ENCODE measurements around the gene RBMS1.

Gene RBMS1

DNA sequence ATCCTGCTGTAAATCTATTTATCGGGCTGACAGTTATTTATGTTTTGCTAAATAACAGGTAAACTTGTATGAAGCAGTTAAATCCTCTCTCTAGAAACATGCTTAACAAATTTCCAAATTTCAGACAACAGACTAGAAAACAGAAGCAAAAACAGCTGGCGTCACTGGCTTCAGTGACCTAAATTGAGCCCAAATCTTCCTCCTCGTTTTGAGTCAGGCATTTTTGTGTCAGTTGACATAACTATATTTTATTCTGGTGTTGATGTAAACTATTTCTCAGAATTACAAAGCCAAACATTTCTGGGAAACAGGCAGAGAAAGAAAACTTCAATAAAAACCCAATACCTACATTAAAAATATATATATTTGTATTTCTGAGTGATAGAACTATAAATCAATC lies 21.7 kb downstream of the RBMS1 start:
- Mint-ChIP-seq H3K9me3 (no peaks in the 10 kb centered on the region), H3K27me3 (peaks cover 11% of the 10 kb centered on the region), H3K36me3 (no peaks in the 10 kb centered on the region), H3K4me1 (no peaks in the 10 kb centered on the region), H3K27ac (no peak overlapping the region), H3K4me3 (no peak overlapping the region)
- no peak for DNase-seq (ENCODE audit: low spot score in 2 of 2)
- no peak for ATAC-seq (ENCODE audit: low read depth)

DNA sequence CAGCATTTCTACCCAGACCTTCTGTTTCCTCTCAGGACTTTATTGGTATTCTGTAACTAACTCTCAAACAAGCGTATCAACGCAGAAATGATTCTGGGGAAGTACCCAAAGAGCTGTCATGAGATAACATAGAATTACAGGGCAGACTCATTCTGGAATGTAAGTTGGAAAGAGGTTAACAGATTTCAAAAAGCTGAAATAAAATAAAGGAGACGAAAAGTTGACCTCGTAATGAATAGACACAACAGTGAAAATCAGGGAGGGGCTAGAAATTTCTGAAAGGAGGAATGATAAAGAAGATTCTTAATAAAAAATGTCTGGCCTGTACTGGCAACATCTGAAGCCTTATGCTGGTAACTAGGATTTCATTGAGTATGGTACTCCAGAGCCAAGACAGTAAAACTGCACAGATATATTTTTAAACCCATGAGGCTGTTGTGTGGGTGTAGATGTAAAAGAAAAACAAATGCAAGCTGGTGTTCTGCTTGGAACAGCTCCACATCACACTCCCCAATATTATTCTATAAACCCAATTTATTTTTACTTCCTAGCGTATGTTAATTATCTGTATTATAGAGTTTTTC lies 23.9 kb downstream of the RBMS1 start:
- Mint-ChIP-seq H3K4me3 (no peak overlapping the region), H3K36me3 (no peaks in the 10 kb centered on the region), H3K27me3 (peaks cover 14% of the 10 kb centered on the region), H3K9me3 (no peaks in the 10 kb centered on the region), H3K27ac (no peak overlapping the region), H3K4me1 (no peaks in the 10 kb centered on the region)
- ATAC-seq (ENCODE audit: low read depth) (no peak), DNase-seq (ENCODE audit: low spot score in 2 of 2) (no peak)

DNA sequence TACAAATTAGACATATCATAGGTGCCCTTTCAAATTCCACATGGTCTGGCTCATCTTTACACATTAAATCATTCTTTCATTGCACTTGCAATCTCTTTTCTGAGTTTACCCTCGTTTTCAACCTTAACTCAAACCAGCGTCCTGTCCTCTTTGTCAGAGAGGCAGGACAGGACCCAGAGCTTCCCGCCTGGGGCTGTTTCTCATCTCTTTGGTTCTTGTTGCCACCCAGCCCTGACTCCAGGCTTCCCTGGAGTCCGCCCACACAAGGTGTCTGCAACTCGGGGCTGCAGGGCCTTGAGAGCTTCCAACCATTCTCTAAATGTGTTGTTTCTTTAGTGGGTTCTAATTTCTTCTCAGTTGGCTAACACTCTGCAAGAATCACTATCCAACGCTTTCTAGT lies 24.4 kb downstream of the RBMS1 start:
- Mint-ChIP-seq H3K4me1 (no peaks in the 10 kb centered on the region), H3K27me3 (peaks cover 14% of the 10 kb centered on the region), H3K4me3 (no peak overlapping the region), H3K36me3 (no peaks in the 10 kb centered on the region), H3K27ac (no peak overlapping the region), H3K9me3 (no peaks in the 10 kb centered on the region)
- ATAC-seq (ENCODE audit: low read depth): no peak
- no peak for DNase-seq (ENCODE audit: low spot score in 2 of 2)

DNA sequence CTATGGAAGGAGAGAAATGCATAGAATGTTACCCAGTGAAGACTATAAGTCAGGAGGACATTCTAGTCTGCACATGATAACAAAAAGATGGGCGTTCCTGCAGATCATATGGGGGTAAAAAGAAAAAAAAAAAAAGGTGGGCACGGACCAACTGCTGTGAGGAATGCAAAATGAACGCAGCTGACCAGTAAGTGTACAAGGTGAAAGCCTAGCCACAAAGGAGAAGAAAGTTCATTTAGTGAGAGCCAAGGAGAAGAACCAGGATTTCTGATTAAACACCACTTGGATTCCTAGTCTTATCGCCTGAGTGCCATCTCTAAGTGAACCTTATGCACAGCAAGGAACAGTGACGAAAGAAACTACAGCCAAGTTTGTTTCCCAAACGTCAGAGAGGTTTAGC lies 26.5 kb downstream of the RBMS1 start:
- H3K36me3 Mint-ChIP-seq: no peaks in the 10 kb centered on the region
- no peaks in the 10 kb centered on the region for H3K9me3 Mint-ChIP-seq
- ATAC-seq (ENCODE audit: low read depth): no peak
- no peak for DNase-seq (ENCODE audit: low spot score in 2 of 2)
- H3K27ac Mint-ChIP-seq: no peak overlapping the region
- H3K27me3 Mint-ChIP-seq: peaks cover 22% of the 10 kb centered on the region
- no peaks in the 10 kb centered on the region for H3K4me1 Mint-ChIP-seq
- no peak overlapping the region for H3K4me3 Mint-ChIP-seq

DNA sequence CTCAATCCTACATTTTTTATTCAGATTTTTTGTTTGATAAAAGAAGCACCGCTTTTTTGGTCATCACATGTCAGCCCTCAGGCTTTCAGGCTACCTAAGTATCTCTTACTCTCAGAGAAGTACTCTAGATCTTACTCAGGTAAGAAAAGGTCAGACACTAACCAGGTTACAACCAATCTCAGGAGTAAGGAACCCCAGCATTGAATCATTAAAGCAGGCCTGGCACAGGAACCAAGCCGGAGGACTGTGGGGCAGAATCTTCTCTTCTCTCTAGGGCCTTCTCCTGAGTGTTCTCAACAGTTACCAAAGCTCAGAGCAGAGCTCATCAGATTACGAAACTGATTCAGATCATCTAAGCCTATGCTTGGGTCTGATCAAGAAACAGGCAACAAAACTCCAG lies 28.2 kb downstream of the RBMS1 start:
- H3K27ac Mint-ChIP-seq: no peak overlapping the region
- no peaks in the 10 kb centered on the region for H3K9me3 Mint-ChIP-seq
- H3K4me3 Mint-ChIP-seq: no peak overlapping the region

DNA sequence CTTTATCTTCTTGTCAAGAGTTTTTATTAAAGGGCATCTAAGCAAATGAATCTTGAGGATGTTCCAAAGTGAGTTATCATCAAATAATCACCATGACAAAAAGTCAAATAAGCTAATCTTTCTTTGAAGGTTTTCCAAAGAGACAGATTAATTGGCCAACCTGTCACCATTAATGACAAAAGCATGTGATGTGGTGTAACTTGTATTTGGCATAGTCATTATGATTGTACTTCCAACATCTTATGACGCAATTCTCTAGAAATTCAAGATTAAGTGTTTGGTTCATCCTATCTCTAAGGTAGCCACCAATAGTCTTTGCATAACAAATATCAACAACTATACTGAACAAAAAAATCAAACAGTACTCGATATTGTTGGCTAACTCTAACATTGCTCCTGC lies 28.6 kb downstream of the RBMS1 start:
- Mint-ChIP-seq H3K27me3 (peaks cover 22% of the 10 kb centered on the region), H3K4me1 (no peaks in the 10 kb centered on the region), H3K27ac (no peak overlapping the region), H3K4me3 (no peak overlapping the region), H3K36me3 (no peaks in the 10 kb centered on the region), H3K9me3 (no peaks in the 10 kb centered on the region)
- ATAC-seq (ENCODE audit: low read depth) (no peak), DNase-seq (ENCODE audit: low spot score in 2 of 2) (no peak)

More for the DNA sequence above, 28.2 kb downstream of the RBMS1 start:
- no peaks in the 10 kb centered on the region for H3K36me3 Mint-ChIP-seq
- no peaks in the 10 kb centered on the region for H3K4me1 Mint-ChIP-seq
- no peak for ATAC-seq (ENCODE audit: low read depth)
- peaks cover 22% of the 10 kb centered on the region for H3K27me3 Mint-ChIP-seq
- no peak for DNase-seq (ENCODE audit: low spot score in 2 of 2)

DNA sequence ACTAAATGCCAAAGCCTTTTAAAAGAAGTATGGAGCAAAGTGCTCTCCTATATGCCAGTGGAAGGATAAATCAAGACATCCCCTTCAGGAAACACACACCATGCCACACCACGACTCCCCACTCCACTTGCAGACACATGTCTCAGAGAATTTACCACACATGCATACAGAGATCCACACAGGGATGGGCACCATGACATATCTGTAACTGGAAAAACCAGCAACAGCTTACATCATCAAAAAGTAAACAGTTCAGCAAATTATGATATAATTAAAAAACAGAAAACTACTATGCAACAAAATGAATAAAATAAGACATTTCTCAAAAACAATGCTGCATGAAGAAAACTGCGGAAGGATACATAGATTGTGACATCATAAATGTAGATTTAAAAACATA lies 29.6 kb downstream of the RBMS1 start:
- peaks cover 19% of the 10 kb centered on the region for H3K27me3 Mint-ChIP-seq
- H3K36me3 Mint-ChIP-seq: no peaks in the 10 kb centered on the region
- no peak overlapping the region for H3K27ac Mint-ChIP-seq
- no peak overlapping the region for H3K4me3 Mint-ChIP-seq
- no peak for ATAC-seq (ENCODE audit: low read depth)
- DNase-seq (ENCODE audit: low spot score in 2 of 2): no peak
- H3K9me3 Mint-ChIP-seq: no peaks in the 10 kb centered on the region
- H3K4me1 Mint-ChIP-seq: no peaks in the 10 kb centered on the region

DNA sequence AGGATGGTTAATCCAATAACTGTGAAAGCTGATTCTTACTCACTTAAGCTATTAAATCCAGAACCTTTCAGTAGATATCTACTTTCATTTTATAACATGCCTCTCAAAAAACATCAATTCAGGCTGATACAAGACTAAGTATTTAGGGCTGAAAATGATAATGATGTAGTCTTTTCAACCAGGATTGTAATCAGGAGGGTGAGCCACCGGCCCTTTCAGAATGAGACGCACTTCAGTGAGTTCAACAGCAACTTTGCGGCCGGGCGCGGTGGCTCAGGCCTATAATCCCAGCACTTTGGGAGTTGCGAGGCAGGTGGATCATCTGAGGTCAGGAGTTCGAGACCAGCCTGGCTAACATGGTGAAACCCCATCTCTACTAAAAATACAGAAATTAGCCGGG lies 30.4 kb downstream of the RBMS1 start:
- no peak for ATAC-seq (ENCODE audit: low read depth)
- DNase-seq (ENCODE audit: low spot score in 2 of 2): no peak
- Mint-ChIP-seq H3K27ac (no peak overlapping the region), H3K27me3 (peaks cover 19% of the 10 kb centered on the region), H3K9me3 (no peaks in the 10 kb centered on the region), H3K36me3 (no peaks in the 10 kb centered on the region), H3K4me3 (no peak overlapping the region), H3K4me1 (no peaks in the 10 kb centered on the region)

DNA sequence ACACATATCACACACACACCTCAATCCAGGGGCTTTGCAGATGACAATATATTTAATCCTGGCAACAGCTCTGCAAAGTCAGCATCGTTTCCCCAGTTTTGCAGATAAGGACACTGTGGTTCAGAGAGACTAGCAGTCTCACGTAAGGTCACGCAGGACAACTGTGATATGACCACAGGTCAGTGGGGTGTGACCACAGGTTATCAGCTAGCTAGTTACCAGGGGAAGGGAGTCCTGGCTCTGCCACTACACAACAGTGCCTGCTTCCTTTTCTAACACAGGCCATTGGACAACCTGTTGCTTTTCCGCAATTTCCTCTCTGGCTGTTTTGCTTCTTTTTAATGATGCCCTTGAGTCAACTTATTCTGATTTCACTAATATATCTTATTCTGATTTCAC lies 33.3 kb downstream of the RBMS1 start:
- no peak for DNase-seq (ENCODE audit: low spot score in 2 of 2)
- Mint-ChIP-seq H3K4me1 (no peaks in the 10 kb centered on the region), H3K4me3 (no peak overlapping the region), H3K9me3 (no peaks in the 10 kb centered on the region), H3K36me3 (no peaks in the 10 kb centered on the region), H3K27me3 (peaks cover 12% of the 10 kb centered on the region), H3K27ac (no peak overlapping the region)
- no peak for ATAC-seq (ENCODE audit: low read depth)

DNA sequence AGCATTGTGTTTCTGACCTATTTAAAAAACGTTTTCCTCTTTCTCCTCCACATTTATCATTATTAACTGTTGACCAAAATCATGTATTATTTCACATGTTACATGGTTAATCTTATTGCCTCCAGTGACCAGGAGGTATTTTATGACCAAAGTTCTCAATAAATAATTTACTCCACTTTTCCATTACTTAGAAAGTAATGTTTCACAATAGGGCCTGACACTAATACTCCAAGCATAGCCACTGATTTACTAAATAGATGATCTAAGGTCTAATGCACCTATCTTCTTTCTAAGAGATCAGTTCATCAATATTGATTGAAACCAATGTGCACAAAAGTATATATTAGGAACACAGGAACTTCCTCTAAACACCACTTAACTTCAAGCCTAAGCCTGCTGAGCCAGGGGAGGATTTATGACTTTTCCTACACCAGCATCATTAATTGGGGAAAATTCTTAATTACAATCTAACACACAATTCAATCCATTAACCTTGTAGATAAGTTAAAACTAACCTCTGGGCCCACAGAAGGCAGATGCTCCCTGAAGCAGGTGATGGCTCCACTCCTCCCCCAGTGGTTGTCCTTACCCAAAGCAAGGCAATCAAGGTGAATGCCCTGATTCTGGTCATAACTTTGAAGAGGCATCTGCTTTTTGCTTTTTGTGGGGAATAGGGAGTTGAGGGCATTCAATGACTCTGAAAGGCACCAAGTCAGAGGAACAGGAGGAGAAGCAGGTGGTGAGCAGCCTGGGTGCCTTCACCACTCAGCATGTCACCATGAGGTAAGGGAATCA lies 33.9 kb downstream of the RBMS1 start:
- Mint-ChIP-seq H3K9me3 (no peaks in the 10 kb centered on the region), H3K4me1 (no peaks in the 10 kb centered on the region), H3K4me3 (no peak overlapping the region), H3K27ac (no peak overlapping the region), H3K36me3 (no peaks in the 10 kb centered on the region), H3K27me3 (peaks cover 12% of the 10 kb centered on the region)
- ATAC-seq (ENCODE audit: low read depth) (no peak), DNase-seq (ENCODE audit: low spot score in 2 of 2) (no peak)

DNA sequence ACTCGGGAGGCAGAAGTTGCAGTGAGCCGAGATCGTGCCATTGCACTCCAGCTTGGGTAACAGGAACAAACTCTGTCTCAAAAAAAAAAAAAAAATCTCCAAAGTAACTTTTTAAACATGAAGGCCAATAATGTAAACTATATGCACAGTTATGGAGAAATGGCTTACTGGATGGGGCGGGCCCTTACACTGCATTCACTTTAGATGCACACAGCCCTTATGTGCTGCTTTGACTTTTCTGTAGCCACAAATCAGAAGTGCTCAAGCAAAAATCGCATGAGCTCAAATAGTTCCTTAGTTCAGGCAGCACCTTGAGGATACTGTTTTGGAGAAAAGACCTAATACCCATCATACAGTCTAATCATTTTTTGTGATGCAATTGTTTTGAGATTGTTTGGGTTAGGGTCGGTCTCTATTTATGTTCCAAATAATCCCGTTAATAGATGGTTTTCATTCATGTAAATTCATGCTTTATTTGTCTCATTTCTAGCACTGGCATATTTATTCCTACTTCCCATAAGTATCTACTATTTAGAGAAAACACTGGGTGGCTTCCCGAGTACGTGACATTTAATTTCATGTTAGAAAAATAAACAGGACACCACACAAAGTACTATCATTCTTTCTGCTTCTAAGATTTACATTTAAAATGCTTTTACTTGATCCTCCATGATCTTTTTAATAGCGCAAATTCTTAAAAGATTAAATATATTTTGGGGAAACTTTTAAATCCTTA lies 34.7 kb downstream of the RBMS1 start:
- Mint-ChIP-seq H3K36me3 (no peaks in the 10 kb centered on the region), H3K4me1 (no peaks in the 10 kb centered on the region), H3K9me3 (no peaks in the 10 kb centered on the region), H3K4me3 (no peak overlapping the region), H3K27ac (no peak overlapping the region), H3K27me3 (peaks cover 10% of the 10 kb centered on the region)
- ATAC-seq (ENCODE audit: low read depth) (no peak), DNase-seq (ENCODE audit: low spot score in 2 of 2) (no peak)

DNA sequence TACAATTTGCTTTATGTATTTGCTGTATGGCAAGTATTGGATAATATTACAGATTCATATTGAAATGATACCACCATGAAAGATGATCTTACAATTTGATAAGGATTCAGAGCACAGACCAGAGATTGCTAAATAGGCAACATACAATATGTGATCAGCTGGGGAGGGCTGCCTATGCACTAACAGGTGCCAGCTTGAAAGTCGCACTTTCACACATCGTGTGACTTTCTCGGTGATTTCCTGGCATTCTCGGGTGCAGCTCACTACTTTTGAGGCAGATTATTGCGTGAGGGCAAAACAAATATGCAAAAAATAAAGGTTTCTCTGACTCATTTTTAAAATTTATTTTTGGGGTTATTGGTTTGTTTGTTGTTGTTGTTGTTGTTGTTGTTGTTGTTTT lies 36.0 kb downstream of the RBMS1 start:
- no peaks in the 10 kb centered on the region for H3K9me3 Mint-ChIP-seq
- H3K27ac Mint-ChIP-seq: no peak overlapping the region
- no peak for DNase-seq (ENCODE audit: low spot score in 2 of 2)
- H3K4me1 Mint-ChIP-seq: no peaks in the 10 kb centered on the region
- ATAC-seq (ENCODE audit: low read depth): no peak
- H3K4me3 Mint-ChIP-seq: no peak overlapping the region
- peaks cover 5% of the 10 kb centered on the region for H3K27me3 Mint-ChIP-seq
- no peaks in the 10 kb centered on the region for H3K36me3 Mint-ChIP-seq

DNA sequence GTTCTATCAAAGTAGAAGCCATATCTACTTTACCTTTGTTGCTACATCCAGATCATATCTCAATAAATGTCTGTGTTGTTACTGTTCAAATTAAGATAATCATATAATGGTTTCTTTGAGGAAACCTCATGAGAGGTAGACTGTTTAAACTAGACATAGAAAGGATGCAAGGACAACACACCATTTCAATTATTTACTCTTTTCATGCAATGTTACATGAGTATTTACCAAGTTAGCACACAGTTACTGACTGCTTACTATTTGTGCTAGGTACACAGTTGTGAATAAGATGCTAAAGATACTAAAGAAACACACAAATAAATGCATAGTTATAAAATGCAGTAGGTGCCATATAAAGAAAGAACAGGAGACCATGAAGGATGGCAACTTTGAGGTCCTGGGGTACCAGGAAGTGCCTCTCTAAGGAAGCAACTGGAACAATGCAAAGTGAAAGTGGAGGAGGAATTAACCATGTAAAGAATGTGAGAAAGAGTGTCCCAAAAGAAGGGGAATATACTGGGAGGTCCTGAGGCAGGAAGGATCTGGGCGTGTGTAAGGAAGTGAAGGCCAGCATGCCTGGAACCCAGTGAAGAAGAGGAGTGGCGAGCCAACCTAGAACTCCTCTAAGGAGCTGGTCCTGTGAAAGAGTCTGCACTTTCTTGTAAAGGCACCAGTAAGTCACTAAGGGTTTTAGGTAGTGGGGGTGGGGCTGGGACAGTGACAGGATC lies 39.4 kb downstream of the RBMS1 start:
- H3K36me3 Mint-ChIP-seq: no peaks in the 10 kb centered on the region
- H3K27me3 Mint-ChIP-seq: peaks cover 6% of the 10 kb centered on the region
- no peaks in the 10 kb centered on the region for H3K4me1 Mint-ChIP-seq
- no peak for DNase-seq (ENCODE audit: low spot score in 2 of 2)
- no peak for ATAC-seq (ENCODE audit: low read depth)
- H3K9me3 Mint-ChIP-seq: no peaks in the 10 kb centered on the region
- no peak overlapping the region for H3K4me3 Mint-ChIP-seq
- no peak overlapping the region for H3K27ac Mint-ChIP-seq

Measured in memory B cell (primary cell).